HFF-Myc (cell line): ENCODE measurements around the gene EED.

Experiments used
- DNase-seq: peaks from one replicate; pipeline ENCODE4 v3.0.0-alpha.2; 2011; ENCODE audit warnings: low read depth; ENCODE audit errors: extremely low read depth
- H3K4me3 ChIP-seq: replicated peaks from 2 replicates; pipeline ENCODE4 v1.5.1; 2011; ENCODE audit warnings: low read depth, mild to moderate bottlenecking, control low read depth, low read length
- TF ChIP-seq, protein P1 (sequence below): IDR thresholded peaks from 2 replicates; pipeline ENCODE4 v1.5.1; 2012; ENCODE audit warnings: mild to moderate bottlenecking, low read depth, low read length, control low read depth; ENCODE audit errors: missing control alignments

The EED gene

DNA sequence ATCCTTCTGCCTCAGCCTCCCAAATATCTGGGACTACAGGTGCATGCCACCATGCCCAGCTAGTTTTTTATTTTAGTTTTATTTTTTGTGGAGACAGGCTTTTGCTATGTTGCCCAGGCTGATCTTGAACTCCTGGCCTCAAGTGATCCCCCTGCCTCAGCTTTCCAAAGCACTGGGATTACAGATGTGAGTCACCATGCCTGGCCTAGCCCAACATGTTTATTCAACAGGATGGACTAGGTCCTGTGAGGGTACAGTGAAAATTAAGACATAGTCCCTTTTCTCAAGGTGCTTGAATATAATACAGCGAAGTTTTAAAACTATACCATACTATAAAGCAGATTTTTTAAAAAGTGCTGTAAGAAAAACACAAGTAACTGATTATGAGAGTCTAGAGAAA is 45.2 kb upstream of the EED start:
- H3K4me3 ChIP-seq, result no peak overlapping the region
- TF ChIP-seq, protein P1, sequence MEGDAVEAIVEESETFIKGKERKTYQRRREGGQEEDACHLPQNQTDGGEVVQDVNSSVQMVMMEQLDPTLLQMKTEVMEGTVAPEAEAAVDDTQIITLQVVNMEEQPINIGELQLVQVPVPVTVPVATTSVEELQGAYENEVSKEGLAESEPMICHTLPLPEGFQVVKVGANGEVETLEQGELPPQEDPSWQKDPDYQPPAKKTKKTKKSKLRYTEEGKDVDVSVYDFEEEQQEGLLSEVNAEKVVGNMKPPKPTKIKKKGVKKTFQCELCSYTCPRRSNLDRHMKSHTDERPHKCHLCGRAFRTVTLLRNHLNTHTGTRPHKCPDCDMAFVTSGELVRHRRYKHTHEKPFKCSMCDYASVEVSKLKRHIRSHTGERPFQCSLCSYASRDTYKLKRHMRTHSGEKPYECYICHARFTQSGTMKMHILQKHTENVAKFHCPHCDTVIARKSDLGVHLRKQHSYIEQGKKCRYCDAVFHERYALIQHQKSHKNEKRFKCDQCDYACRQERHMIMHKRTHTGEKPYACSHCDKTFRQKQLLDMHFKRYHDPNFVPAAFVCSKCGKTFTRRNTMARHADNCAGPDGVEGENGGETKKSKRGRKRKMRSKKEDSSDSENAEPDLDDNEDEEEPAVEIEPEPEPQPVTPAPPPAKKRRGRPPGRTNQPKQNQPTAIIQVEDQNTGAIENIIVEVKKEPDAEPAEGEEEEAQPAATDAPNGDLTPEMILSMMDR, result no peak
- no peak for DNase-seq

DNA sequence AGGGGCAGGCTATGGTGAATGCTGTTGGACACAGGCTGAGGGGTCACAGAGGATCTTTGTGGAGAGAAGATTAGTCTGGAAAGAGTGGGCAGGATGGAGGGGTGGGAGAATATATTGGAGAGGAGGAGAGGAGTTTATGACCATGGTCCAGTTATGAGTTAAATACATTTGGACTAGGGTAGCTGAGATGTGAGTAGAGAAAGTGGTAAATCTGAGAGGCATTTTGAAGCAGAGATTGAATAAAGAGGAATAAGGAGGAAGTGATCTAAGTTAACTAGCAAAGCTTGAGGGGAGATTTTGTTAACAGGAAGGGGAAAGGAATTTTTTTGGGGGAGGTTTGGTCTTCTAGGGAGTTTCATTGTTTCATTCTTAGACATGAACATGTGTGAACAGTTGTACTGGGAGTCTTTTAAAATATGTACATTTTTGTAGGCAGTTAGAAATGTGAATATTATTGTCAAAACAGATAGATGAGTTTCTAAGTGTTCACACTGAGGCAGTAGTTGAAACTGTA is 43.1 kb upstream of the EED start:
- TF ChIP-seq, protein P1, result no peak
- DNase-seq, result no peak
- no peak overlapping the region for H3K4me3 ChIP-seq

DNA sequence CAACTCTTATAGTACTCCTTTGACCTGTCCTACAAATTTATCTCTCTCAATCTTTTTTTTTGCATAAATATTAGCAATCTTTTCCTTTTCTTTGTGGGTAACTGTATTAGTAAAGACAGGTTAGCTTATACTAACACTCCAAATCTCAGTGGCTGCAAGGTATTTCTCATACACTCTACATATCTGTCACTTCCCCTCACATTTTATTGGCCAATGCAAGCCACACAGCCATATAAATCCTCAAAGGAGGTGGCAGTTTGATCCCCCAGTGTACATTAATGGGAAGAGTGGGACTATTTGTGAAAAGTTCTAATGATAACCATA is 42.6 kb upstream of the EED start:
- TF ChIP-seq, protein P1, result no peak
- DNase-seq, result no peak
- H3K4me3 ChIP-seq, result peak overlapping the region; percentile 16; the same call in 1 of the 2 replicates

DNA sequence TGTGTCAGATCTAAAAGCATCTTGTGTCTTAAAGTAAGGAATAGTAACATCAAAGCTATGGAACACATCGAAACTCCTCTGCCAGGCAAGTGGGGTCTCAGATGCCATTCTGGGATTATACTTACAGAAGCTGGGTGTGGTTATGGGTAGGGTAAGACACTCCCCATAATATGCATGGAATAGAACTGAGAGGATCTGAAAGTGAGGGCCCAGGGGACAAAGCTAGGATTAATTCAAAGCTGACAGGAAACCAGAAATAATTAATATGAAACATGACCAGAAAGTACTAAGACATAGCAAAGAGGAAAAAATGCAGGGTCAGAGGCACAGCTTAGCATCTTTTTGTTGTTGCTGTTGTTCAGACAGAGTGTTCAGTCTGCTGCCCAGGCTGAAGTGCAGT is 40.2 kb upstream of the EED start:
- no peak overlapping the region for H3K4me3 ChIP-seq
- TF ChIP-seq, protein P1, result no peak
- no peak for DNase-seq

- no peak overlapping the region for H3K4me3 ChIP-seq
- no peak for DNase-seq
- TF ChIP-seq, protein P1, result no peak
These were observed 38.9 kb upstream of the EED start for GRCh38 chr11:86205421-86206336.

- no peak overlapping the region for H3K4me3 ChIP-seq
- no peak for DNase-seq
- TF ChIP-seq, protein P1, result no peak
These were observed 38.2 kb upstream of the EED start for GRCh38 chr11:86206337-86206695.
